Type B pancreatic cell (in vitro differentiated cells): ENCODE data around the gene FXN. TPM values are rescaled to one million over a fixed set of nuclear protein-coding genes. Genes with fewer than 3 reads are reported as not detected.
"Not testable (repeated sequence)": the region's sequence is repeated elsewhere in the genome, so short reads cannot be mapped to it uniquely, and the experiment has no call there.

Source experiments
- DNase-seq: peaks from one replicate; pipeline ENCODE4 v3.0.0; 2021; ENCODE audit warnings: mixed read lengths; ENCODE audit not compliant: unreplicated experiment; ENCODE audit errors: extremely low spot score
- H3K27ac Mint-ChIP-seq: 2 replicates; pipeline ENCODE4 v1.8.0; 2021; ENCODE audit warnings: mild to moderate bottlenecking, mixed read lengths
- H3K27me3 Mint-ChIP-seq: 2 replicates; pipeline ENCODE4 v1.8.0; 2021; ENCODE audit warnings: mixed read lengths
- H3K36me3 Mint-ChIP-seq: 2 replicates; pipeline ENCODE4 v1.8.0; 2021; ENCODE audit warnings: mixed read lengths
- H3K4me1 Mint-ChIP-seq: one replicate; pipeline ENCODE4 v1.8.0; 2021; ENCODE audit warnings: mixed read lengths; ENCODE audit not compliant: unreplicated experiment
- H3K4me3 Mint-ChIP-seq: 2 replicates; pipeline ENCODE4 v1.8.0; 2021; ENCODE audit warnings: mild to moderate bottlenecking, mixed read lengths
- H3K9me3 Mint-ChIP-seq: 2 replicates; pipeline ENCODE4 v1.8.0; 2021; ENCODE audit warnings: mixed read lengths
- total RNA-seq: library from RNA; stranded (reverse); gene quantifications from 2 replicates; pipeline ENCODE4 v1.2.1, GENCODE V29; 2021; ENCODE audit warnings: low replicate concordance
- TF ChIP-seq, protein P1 (sequence below): fragments of 200-600 bp; sonication (generic); conservative IDR thresholded peaks from 2 replicates; pipeline ENCODE4 v1.5.0; 2021; ENCODE audit warnings: antibody characterized with exemption, mild to moderate bottlenecking

FXN gene
- total RNA-seq, 1 donor from 2014 or later, result 22.0 TPM

DNA sequence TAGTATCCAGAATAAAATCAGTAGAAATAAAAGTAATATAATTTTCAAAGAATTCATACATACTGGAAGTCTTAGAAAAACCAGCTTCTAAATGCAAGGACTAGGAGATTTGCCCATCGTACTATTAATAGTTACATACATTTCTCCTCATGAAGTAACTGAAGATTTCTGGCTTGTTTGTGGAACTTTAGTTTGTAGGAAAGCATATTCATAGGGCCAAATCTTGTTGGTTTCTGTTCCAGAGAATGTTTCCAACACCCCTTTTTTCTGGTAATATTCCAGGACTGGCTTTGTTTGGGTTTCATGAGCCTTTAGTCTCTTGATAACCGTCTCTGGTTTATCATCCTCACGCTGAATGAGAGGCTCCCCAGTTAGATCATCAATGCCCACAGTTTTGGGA is 72.2 kb downstream of the FXN start:
- H3K27me3 Mint-ChIP-seq, result no peaks in the 10 kb centered on the region
- DNase-seq, result no peak
- H3K4me1 Mint-ChIP-seq, result no peaks in the 10 kb centered on the region
- no peak overlapping the region for H3K4me3 Mint-ChIP-seq
- TF ChIP-seq, protein P1, sequence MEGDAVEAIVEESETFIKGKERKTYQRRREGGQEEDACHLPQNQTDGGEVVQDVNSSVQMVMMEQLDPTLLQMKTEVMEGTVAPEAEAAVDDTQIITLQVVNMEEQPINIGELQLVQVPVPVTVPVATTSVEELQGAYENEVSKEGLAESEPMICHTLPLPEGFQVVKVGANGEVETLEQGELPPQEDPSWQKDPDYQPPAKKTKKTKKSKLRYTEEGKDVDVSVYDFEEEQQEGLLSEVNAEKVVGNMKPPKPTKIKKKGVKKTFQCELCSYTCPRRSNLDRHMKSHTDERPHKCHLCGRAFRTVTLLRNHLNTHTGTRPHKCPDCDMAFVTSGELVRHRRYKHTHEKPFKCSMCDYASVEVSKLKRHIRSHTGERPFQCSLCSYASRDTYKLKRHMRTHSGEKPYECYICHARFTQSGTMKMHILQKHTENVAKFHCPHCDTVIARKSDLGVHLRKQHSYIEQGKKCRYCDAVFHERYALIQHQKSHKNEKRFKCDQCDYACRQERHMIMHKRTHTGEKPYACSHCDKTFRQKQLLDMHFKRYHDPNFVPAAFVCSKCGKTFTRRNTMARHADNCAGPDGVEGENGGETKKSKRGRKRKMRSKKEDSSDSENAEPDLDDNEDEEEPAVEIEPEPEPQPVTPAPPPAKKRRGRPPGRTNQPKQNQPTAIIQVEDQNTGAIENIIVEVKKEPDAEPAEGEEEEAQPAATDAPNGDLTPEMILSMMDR, result no peak
- H3K27ac Mint-ChIP-seq, result no peak overlapping the region
- no peaks in the 10 kb centered on the region for H3K9me3 Mint-ChIP-seq
- H3K36me3 Mint-ChIP-seq, result no peaks in the 10 kb centered on the region

DNA sequence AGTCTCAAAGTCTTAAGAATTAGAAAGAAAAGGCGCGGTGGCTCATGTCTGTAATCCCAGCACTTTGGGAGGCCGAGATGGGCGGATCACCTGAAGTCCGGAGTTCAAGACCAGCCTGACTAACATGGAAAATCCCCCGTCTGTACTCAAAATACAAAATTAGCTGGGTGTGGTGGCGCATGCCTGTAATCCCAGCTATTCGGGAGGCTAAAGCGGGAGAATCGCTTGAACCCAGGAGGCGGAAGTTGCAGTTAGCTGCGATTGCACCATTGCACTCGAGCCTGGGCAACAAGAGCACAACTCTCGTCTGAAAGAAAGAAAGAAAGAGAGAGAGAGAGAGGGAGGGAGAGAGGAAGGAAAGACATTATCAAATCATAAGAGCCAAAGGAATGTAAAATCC is 73.2 kb downstream of the FXN start:
- H3K27ac Mint-ChIP-seq, H3K27me3 Mint-ChIP-seq, H3K9me3 Mint-ChIP-seq, H3K4me1 Mint-ChIP-seq, H3K4me3 Mint-ChIP-seq, DNase-seq, H3K36me3 Mint-ChIP-seq: not testable (repeated sequence)

DNA sequence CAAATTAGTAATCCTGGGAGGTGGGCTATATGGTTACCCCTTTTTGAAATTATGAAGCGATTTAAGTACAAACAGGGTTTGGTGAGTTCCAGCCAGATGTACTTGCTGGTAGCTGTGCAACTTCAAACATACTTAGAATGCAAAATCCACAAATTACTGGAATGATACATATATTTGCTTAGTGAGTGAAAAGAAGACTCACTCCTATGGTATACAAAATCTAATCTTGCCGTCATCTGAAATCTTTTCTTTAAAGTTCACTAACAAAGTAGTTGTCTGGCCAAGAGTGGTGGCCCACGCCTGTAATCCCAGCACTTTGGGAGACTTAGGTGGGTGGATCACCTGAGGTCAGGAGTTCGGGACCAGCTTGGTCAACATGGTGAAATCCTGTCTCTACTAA is 73.6 kb downstream of the FXN start:
- H3K27me3 Mint-ChIP-seq, result no peaks in the 10 kb centered on the region
- no peaks in the 10 kb centered on the region for H3K4me1 Mint-ChIP-seq
- TF ChIP-seq, protein P1, result no peak
- DNase-seq, result no peak
- no peaks in the 10 kb centered on the region for H3K36me3 Mint-ChIP-seq
- H3K27ac Mint-ChIP-seq, result no peak overlapping the region
- H3K4me3 Mint-ChIP-seq, result no peak overlapping the region
- H3K9me3 Mint-ChIP-seq, result no peaks in the 10 kb centered on the region

DNA sequence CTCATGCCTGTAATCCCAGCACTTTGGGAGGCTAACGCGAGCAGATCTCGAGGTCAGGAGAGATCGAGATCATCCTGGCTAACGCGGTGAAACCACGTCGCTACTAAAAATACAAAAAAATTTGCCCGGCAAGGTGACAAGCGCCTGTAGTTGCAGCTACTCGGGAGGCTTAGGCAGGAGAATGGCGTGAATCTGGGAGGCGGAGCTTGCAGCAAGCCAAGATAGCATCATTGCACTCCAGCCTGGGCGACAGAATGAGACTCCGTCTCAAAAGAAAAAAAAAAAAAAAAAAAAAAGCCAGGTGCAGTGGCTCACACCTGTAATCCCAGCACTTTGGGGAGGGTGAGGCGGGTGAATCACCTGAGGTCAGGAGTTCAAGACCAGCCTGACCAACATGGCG is 77.1 kb downstream of the FXN start:
- not testable (repeated sequence) for H3K9me3 Mint-ChIP-seq, H3K36me3 Mint-ChIP-seq, H3K4me3 Mint-ChIP-seq, H3K27ac Mint-ChIP-seq, DNase-seq, H3K27me3 Mint-ChIP-seq, H3K4me1 Mint-ChIP-seq
- TF ChIP-seq, protein P1, result peak; percentile 49

DNA sequence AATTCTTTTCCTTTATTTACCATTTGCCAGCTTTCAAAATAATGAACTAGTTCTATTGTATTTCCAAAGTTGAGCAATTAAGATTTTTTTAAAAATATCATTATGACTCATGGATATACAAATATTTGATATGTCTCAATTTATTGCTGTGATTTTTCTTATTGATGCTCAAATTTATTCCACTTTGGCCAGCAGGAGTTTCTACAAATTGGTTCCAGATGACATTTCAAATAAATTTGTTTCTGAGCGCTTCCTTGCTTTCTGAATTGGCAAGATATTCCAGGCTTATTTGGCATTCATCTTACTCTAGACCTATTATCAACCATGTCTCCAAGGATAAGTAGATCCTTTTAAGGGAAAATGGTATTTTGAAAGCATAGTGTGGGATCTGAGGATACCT is 80.1 kb downstream of the FXN start:
- Mint-ChIP-seq H3K4me3 (no peak overlapping the region), H3K4me1 (peaks cover 14% of the 10 kb centered on the region), H3K27me3 (peaks cover 11% of the 10 kb centered on the region), H3K9me3 (no peaks in the 10 kb centered on the region), H3K27ac (no peak overlapping the region), H3K36me3 (no peaks in the 10 kb centered on the region)
- TF ChIP-seq, protein P1, result no peak
- DNase-seq, result no peak

DNA sequence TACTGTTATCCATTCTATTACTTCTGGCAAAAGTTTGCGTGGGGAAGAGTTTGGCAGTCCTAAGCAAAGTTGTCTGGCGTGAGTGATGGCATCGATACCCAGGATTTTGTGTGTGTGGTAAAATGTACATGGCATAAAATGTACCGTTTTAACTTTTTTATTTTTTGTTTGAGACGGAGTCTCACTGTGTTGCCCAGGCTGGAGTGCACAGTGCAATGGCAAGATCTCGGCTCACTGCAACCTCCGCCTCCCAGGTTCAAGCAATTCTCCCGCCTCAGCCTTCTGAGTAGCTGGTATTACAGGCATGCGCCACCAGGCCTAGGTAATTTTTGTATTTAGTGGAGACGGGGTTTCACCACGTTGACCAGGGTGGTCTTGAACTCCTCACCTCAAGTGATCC is 83.1 kb downstream of the FXN start:
- no peaks in the 10 kb centered on the region for H3K36me3 Mint-ChIP-seq
- H3K9me3 Mint-ChIP-seq, result no peaks in the 10 kb centered on the region
- H3K4me3 Mint-ChIP-seq, result no peak overlapping the region
- TF ChIP-seq, protein P1, result no peak
- no peak for DNase-seq
- H3K27me3 Mint-ChIP-seq, result peaks cover 27% of the 10 kb centered on the region
- peaks cover 23% of the 10 kb centered on the region for H3K4me1 Mint-ChIP-seq
- peak overlapping the region; percentile 63 for H3K27ac Mint-ChIP-seq
